MCF 10A (cell line): ENCODE data around the gene HSD11B2. TPM values are rescaled to one million over a fixed set of nuclear protein-coding genes. Genes with fewer than 3 reads are reported as not detected.

ENCODE experiments used
- BruUV-seq: library from RNA; stranded (reverse); fragments of 400-500 nt; replicated peaks from 2 replicates; lab custom pipeline; 2021; lab: Mats Ljungman, UMichigan
- CTCF ChIA-PET: fragments of 300-600 bp; sonication (Branson Sonifier 250); formaldehyde crosslinking; extraction: SDS; loops from one replicate; lab custom pipeline; 2021; ENCODE audit warnings: antibody characterized with exemption, inconsistent platforms; lab: Yijun Ruan, JAX
- POLR2A ChIA-PET: fragments of 300-600, 350-650 bp; sonication (Branson Sonifier 250); formaldehyde crosslinking; extraction: SDS; loops from one replicate; lab custom pipeline; 2020; ENCODE audit warnings: antibody characterized with exemption, inconsistent platforms; lab: Yijun Ruan, JAX
- DNase-seq: peaks from one replicate; pipeline ENCODE4 v3.0.0-alpha.2; 2018; ENCODE audit not compliant: unreplicated experiment
- H3K27ac Mint-ChIP-seq: one replicate; pipeline ENCODE4 v1.8.0; 2022; ENCODE audit warnings: mild to moderate bottlenecking, low read depth, mixed read lengths; ENCODE audit not compliant: unreplicated experiment
- H3K27me3 Mint-ChIP-seq: one replicate; pipeline ENCODE4 v1.8.0; 2022; ENCODE audit warnings: mixed read lengths; ENCODE audit not compliant: insufficient read depth, unreplicated experiment
- H3K36me3 Mint-ChIP-seq: one replicate; pipeline ENCODE4 v1.8.0; 2022; ENCODE audit warnings: mild to moderate bottlenecking, moderate library complexity, mixed read lengths; ENCODE audit not compliant: insufficient read depth, unreplicated experiment
- H3K4me1 Mint-ChIP-seq: one replicate; pipeline ENCODE4 v1.8.0; 2022; ENCODE audit warnings: mixed read lengths; ENCODE audit not compliant: insufficient read depth, unreplicated experiment
- H3K4me3 Mint-ChIP-seq: one replicate; pipeline ENCODE4 v1.8.0; 2022; ENCODE audit warnings: mild to moderate bottlenecking, moderate library complexity, mixed read lengths; ENCODE audit not compliant: unreplicated experiment
- H3K9me3 Mint-ChIP-seq: one replicate; pipeline ENCODE4 v1.8.0; 2022; ENCODE audit warnings: mixed read lengths; ENCODE audit not compliant: unreplicated experiment
- intact Hi-C: fragments of 100-400 bp; cut with micrococcal nuclease; formaldehyde crosslinking; loops from 2 replicates; pipeline ENCODE4 v1.14.1; 2022
- total RNA-seq: library from RNA; stranded (reverse); gene quantifications from 2 replicates; pipeline ENCODE4 v1.2.3, GENCODE V29; 2022
- TF ChIP-seq, protein P1 (sequence below): fragments of 200-600 bp; IDR thresholded peaks from one replicate; pipeline ENCODE4 v1.8.0; 2022; ENCODE audit warnings: antibody characterized with exemption, mild to moderate bottlenecking; ENCODE audit not compliant: unreplicated experiment

HSD11B2 gene
- total RNA-seq, 1 experiment from 2014 or later = 0.86 TPM

DNA sequence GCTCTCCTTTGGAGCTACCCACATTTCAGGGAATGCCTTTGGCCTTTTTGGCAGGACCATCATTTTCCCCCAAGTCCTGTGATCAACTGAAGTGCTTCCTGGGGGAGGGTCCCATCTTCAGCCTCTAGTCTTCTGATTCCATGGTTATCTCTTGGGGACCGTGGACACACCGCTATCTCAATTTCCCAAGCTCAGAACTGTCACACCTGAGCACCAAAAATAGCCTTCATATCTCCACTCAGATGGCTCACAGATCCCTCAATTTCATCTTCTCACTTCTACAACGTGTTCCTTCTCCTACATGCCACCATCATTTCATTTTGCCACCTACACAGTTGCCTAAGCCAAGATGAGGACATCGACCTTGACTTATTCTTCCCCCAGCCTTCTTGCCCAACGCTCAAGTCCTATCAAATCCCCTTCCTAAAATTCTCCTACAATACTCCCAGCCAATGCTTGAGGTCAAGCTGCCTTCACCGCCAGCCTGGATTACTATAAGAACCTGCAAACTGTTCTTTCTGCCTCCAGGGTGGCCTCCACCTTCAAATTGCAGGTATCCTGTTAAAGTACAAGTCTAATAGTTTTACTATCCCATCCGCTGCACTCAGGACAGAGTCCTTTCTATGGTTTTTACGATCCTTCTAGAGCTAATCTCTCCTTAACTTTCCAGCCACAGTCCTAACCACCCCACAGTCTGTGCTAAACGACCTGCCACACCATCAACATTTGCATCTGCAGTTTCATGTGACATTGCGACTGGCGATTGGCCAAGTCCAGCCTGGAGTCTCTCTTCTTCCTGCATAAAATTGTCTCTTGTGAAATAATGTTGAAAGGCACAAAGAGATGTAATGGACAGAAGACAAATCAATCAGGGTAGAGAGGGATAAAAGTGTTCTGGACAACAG lies 43.9 kb downstream of the HSD11B2 start:
- Mint-ChIP-seq H3K4me1 (peaks cover 27% of the 10 kb centered on the region), H3K4me3 (no peak overlapping the region), H3K9me3 (no peaks in the 10 kb centered on the region), H3K27me3 (no peaks in the 10 kb centered on the region), H3K36me3 (peaks cover 17% of the 10 kb centered on the region), H3K27ac (no peak overlapping the region)
- ChIA-PET POLR2A (interaction anchor here (0.5 kb wide), 1 partner anchor 36 kb away, joined by 4 read pairs; no protein-coding TSS in a partner anchor), CTCF (interaction anchor here (0.7 to 1.3 kb wide), 6 partner anchors 11 to 214 kb away, joined by 3 to 4 read pairs (median 3); no protein-coding TSS in a partner anchor)
- DNase-seq = no peak
- TF ChIP-seq, protein P1, sequence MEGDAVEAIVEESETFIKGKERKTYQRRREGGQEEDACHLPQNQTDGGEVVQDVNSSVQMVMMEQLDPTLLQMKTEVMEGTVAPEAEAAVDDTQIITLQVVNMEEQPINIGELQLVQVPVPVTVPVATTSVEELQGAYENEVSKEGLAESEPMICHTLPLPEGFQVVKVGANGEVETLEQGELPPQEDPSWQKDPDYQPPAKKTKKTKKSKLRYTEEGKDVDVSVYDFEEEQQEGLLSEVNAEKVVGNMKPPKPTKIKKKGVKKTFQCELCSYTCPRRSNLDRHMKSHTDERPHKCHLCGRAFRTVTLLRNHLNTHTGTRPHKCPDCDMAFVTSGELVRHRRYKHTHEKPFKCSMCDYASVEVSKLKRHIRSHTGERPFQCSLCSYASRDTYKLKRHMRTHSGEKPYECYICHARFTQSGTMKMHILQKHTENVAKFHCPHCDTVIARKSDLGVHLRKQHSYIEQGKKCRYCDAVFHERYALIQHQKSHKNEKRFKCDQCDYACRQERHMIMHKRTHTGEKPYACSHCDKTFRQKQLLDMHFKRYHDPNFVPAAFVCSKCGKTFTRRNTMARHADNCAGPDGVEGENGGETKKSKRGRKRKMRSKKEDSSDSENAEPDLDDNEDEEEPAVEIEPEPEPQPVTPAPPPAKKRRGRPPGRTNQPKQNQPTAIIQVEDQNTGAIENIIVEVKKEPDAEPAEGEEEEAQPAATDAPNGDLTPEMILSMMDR = no peak
- BruUV-seq = no TSS peak
- intact Hi-C loops = no loop called here

DNA sequence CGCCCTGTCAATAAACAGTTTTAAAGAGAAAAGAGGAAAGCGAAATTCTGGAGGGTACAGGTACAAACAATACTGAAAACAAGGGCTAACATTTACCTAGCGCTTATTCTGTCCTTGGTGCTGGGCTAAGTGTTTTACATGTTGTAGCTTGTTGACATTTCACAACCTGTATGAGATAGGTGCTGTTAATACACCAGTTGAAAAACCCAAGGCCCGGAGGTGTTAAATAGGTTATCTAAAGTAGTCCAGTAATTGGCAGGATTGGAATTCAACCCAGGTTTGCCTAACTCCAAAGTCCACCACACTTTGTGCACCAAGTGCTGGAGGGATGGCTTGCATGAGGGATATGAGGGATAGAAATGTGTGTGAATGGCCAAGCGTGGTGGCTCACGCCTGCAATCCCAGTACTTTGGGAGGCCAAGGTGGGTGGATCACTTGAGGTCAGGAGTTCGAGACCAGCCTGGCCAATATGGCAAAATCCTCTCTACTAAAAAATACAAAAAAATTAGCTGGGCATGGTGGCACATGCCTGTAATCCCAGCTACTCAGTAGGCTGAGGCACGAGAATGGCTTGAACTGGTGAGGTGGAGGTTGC lies 47.1 kb downstream of the HSD11B2 start:
- no TSS peak for BruUV-seq
- H3K27ac Mint-ChIP-seq = peak overlapping the region; percentile 7
- TF ChIP-seq, protein P1 = no peak
- ChIA-PET CTCF (interaction anchor here (0.7 to 6.2 kb wide), 4 partner anchors 12 to 50 kb away, joined by 3 to 52 read pairs (median 4); no protein-coding TSS in a partner anchor), POLR2A (interaction anchor here (1.5 kb wide), 1 partner anchor 13 kb away, joined by 3 read pairs; no protein-coding TSS in a partner anchor)
- H3K27me3 Mint-ChIP-seq = no peaks in the 10 kb centered on the region
- peaks cover 17% of the 10 kb centered on the region for H3K36me3 Mint-ChIP-seq
- H3K4me3 Mint-ChIP-seq = peak overlapping the region; percentile 98
- H3K9me3 Mint-ChIP-seq = no peaks in the 10 kb centered on the region
- H3K4me1 Mint-ChIP-seq = peaks cover 31% of the 10 kb centered on the region
- peak; percentile 17 for DNase-seq
- intact Hi-C loops = no loop called here

DNA sequence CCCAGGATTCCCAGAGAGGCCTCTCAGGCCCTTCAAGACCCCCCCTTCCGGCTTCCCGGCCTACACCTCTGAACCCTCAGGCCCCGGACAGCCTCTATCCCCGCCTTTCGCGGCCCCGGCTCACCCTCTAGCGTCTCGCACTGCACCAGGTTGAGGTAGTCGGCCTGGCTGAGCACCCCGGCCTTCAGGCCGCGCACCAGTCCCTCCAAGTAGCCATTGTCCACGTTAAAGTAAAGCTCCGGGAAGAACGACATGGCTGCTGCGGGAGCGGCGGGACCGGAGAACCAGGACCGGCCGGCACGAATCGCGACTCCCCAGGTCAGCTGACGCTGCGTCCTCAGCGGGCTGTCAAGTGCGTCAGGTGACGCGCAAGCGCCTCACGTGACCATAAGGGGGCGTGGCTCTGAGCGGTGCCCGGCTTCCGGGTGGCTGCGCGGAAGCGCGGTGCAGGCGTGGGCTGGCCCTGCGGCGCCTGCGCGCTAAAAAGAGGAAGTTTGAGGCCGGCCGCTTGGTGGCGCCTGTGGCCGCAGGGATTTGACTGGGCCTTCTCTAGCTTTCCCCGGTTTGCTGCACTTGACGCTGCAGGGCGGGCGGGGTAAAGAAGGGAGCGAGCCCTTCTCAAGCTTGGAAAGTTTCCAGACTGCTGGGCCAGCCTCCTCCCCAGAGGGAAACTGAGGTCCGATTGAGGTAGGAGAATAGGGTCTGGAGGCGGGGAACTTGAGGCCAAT lies 50.1 kb downstream of the HSD11B2 start, which contains the start of gene ATP6V0D1:
ATP6V0D1 (minus strand) TSS at position 325 of the 728 bp plus-strand sequence; CDS start at position 254, 71 bp downstream.
- peak within 1 kb of the TSS; percentile 98 for H3K4me3 Mint-ChIP-seq
- intact Hi-C loops = loop anchor here (1.0 kb wide), 1 partner anchor 33 kb away; no protein-coding TSS in a partner anchor
- POLR2A ChIA-PET = interaction anchor here (0.6 to 3.4 kb wide), 29 partner anchors 9 to 672 kb away, joined by 3 to 21 read pairs (median 4); partner anchors contain the start of genes ACD, FHOD1, NFATC3 and RANBP10
- no peaks in the 10 kb centered on the region for H3K9me3 Mint-ChIP-seq
- CTCF ChIA-PET = interaction anchor here (0.6 to 6.2 kb wide), 29 partner anchors 11 to 1037 kb away, joined by 3 to 52 read pairs (median 4); partner anchors contain the start of genes CTCF, E2F4 and GFOD2
- H3K4me1 Mint-ChIP-seq = peaks cover 22% of the 10 kb centered on the region
- peak; percentile 96 for DNase-seq
- peaks cover 17% of the 10 kb centered on the region for H3K36me3 Mint-ChIP-seq
- peak within 1 kb of the TSS; percentile 97 for H3K27ac Mint-ChIP-seq
- BruUV-seq = no TSS peak
- TF ChIP-seq, protein P1 = peak; percentile 79
- H3K27me3 Mint-ChIP-seq = no peaks in the 10 kb centered on the region
